Immature natural killer cell (primary cell): ENCODE measurements around the gene ATP6V0B. TPM values are rescaled to one million over a fixed set of nuclear protein-coding genes. Genes with fewer than 3 reads are reported as not detected.
A peak's percentile ranks its signal among the peaks of the same experiment; 100 is the strongest.

ENCODE experiments used
- DNase-seq, 3 donors: peaks; one replicate each; pipeline ENCODE4 v3.0.0; 2022; ENCODE audit warnings: mixed read lengths in 1 of 3
- H3K27ac Mint-ChIP-seq, 6 donors: one replicate each; pipeline ENCODE4 v1.8.0; 2020; ENCODE audit warnings: mixed read lengths in 6 of 6, mild to moderate bottlenecking in 5 of 6, inconsistent platforms in 4 of 6, moderate library complexity in 3 of 6
- H3K27me3 Mint-ChIP-seq, 3 donors: one replicate each; pipeline ENCODE4 v1.8.0; 2020 to 2021; ENCODE audit warnings: low read depth in 3 of 3, mild to moderate bottlenecking in 3 of 3, mixed read lengths in 3 of 3, moderate library complexity in 3 of 3, inconsistent platforms in 1 of 3
- H3K36me3 Mint-ChIP-seq, 3 donors: one replicate each; pipeline ENCODE4 v1.8.0; 2020; ENCODE audit warnings: mixed read lengths in 3 of 3, inconsistent platforms in 2 of 3, mild to moderate bottlenecking in 2 of 3
- H3K4me1 Mint-ChIP-seq, 2 donors: one replicate each; pipeline ENCODE4 v1.8.0; 2020; ENCODE audit warnings: inconsistent platforms in 2 of 2, mild to moderate bottlenecking in 2 of 2, mixed read lengths in 2 of 2, moderate library complexity in 1 of 2
- H3K4me3 Mint-ChIP-seq, 5 donors: one replicate each; pipeline ENCODE4 v1.8.0; 2020; ENCODE audit warnings: mild to moderate bottlenecking in 5 of 5, mixed read lengths in 5 of 5, inconsistent platforms in 3 of 5, moderate library complexity in 3 of 5
- H3K9me3 Mint-ChIP-seq, 6 donors: one replicate each; pipeline ENCODE4 v1.8.0; 2020; ENCODE audit warnings: mild to moderate bottlenecking in 6 of 6, mixed read lengths in 6 of 6, inconsistent platforms in 4 of 6, moderate library complexity in 3 of 6
- polyA plus RNA-seq, 3 donors: library from polyadenylated mRNA; unstranded; fragments of 300-500 nt; fragmentation: Illumina TruSeq; gene quantifications; one replicate each; pipeline ENCODE4 v1.2.3, GENCODE V29; 2021

Gene ATP6V0B
- polyA plus RNA-seq, 3 donors from 2014 or later = 227 to 425 (median 395) TPM

GRCh38 chr1:43936431-43937151 lies 38.2 kb upstream of the ATP6V0B start:
- DNase-seq = no peak
- Mint-ChIP-seq H3K4me1 (peaks cover 0 to 11% of the 10 kb centered on the region in 2 donors), H3K27me3 (peaks cover 8 to 13% (median 9%) of the 10 kb centered on the region in 3 donors), H3K9me3 (peaks cover 0 to 1% (median 0%) of the 10 kb centered on the region in 6 donors), H3K27ac (no peak overlapping the region), H3K4me3 (peak overlapping the region in 2 of 5 donors; percentile 33 to 57), H3K36me3 (peaks cover 5 to 19% (median 8%) of the 10 kb centered on the region in 3 donors)

DNA sequence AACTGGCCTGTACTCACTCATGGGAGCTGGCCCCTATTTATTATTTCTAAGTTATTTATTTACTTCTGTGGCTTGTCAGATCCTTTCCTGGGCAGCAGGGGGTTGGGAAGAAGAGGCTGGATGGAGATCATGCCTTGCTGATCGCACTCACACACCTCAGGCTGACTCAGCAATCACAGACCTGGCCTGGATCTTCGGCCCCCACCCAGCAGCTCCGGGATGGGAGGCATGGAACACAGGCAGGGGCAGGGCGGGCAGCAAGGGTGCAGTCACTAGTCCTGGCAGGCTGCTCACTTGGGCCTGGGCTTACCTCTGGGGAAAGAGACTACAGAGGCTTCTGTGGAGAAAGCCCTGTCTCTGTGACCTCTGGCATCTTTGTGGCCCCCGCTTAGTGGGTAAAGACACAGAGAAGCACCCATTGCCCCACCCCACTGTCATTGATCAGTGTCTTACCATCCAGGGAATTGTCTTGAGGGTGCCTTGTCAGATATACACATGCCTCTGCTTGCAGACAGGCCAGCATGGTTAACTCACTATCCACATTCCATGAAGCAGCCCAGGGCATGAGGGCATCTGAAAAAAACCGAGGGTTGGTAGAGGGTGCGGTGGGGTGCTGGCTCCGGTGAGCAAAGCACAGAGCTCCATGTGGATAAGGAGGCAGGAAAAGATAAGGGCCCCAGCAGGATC lies 37.4 kb upstream of the ATP6V0B start:
- no peak overlapping the region for H3K27ac Mint-ChIP-seq
- H3K9me3 Mint-ChIP-seq = peaks cover 0 to 1% (median 0%) of the 10 kb centered on the region in 6 donors
- H3K4me1 Mint-ChIP-seq = peaks cover 0 to 11% of the 10 kb centered on the region in 2 donors
- peaks cover 5 to 19% (median 8%) of the 10 kb centered on the region in 3 donors for H3K36me3 Mint-ChIP-seq
- H3K4me3 Mint-ChIP-seq = peak overlapping the region in 1 of 5 donors; percentile 33
- peaks cover 8 to 11% (median 9%) of the 10 kb centered on the region in 3 donors for H3K27me3 Mint-ChIP-seq
- no peak for DNase-seq

GRCh38 chr1:43938383-43938782 lies 36.4 kb upstream of the ATP6V0B start:
- H3K27ac Mint-ChIP-seq = no peak overlapping the region

GRCh38 chr1:43938892-43939587 lies 35.7 kb upstream of the ATP6V0B start:
- Mint-ChIP-seq H3K9me3 (no peaks in the 10 kb centered on the region), H3K4me1 (peaks cover 0 to 6% of the 10 kb centered on the region in 2 donors), H3K27ac (no peak overlapping the region), H3K27me3 (peaks cover 6 to 8% (median 7%) of the 10 kb centered on the region in 3 donors), H3K36me3 (peaks cover 5 to 19% (median 8%) of the 10 kb centered on the region in 3 donors), H3K4me3 (no peak overlapping the region)
- no peak for DNase-seq

More at GRCh38 chr1:43938383-43938782, 36.4 kb upstream of the ATP6V0B start:
- DNase-seq = no peak
- no peaks in the 10 kb centered on the region for H3K9me3 Mint-ChIP-seq
- peaks cover 7 to 8% (median 7%) of the 10 kb centered on the region in 3 donors for H3K27me3 Mint-ChIP-seq
- H3K36me3 Mint-ChIP-seq = peaks cover 5 to 19% (median 8%) of the 10 kb centered on the region in 3 donors
- peaks cover 0 to 7% of the 10 kb centered on the region in 2 donors for H3K4me1 Mint-ChIP-seq
- no peak overlapping the region for H3K4me3 Mint-ChIP-seq

DNA sequence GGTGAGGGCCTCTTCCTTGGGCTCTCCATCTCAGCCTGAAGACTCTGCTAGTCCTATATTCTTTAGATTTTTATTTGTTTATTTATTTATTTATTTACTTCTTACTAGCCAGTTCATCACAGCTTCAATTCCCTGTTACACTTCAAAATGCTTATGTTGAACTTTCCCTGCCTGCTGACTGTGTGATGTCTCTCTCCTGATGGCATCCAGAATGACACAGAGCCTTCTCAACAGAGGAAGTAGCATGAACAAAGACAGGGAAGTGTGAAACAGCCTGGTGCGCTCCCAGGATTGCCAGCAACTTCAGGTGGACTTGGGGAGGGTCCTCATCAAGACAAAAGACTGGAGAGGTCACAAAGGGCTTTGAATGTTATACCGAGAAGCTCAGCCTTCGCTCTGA lies 32.3 kb upstream of the ATP6V0B start:
- Mint-ChIP-seq H3K27ac (no peak overlapping the region), H3K27me3 (peaks cover 0 to 2% (median 0%) of the 10 kb centered on the region in 3 donors), H3K4me3 (no peak overlapping the region), H3K4me1 (peaks cover 17 to 19% of the 10 kb centered on the region in 2 donors), H3K9me3 (no peaks in the 10 kb centered on the region), H3K36me3 (peaks cover 5 to 19% (median 8%) of the 10 kb centered on the region in 3 donors)
- DNase-seq = no peak

DNA sequence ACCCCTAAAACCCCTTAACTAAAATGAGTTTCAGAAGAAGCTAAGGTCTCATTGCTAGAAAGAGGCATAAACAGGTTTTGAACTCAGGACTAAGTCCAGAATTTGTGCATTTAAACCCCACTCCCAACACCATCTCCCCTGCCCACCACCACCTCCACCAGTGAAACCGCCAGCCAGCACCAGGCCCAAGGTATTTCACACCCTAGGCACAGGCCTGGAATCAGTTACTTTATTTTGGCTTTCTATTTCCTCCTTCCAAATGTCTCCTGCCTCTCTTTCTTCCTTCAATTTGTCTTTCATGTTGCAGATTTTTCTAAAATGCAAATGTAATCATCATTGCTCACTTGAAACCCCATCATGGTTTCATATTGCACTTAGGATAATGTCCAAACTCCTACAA lies 29.9 kb upstream of the ATP6V0B start:
- no peak for DNase-seq
- H3K4me3 Mint-ChIP-seq = peak overlapping the region in 3 of 5 donors; percentile 33 to 41 (median 34)
- peak overlapping the region in 1 of 6 donors; percentile 39 for H3K27ac Mint-ChIP-seq
- no peaks in the 10 kb centered on the region for H3K9me3 Mint-ChIP-seq
- H3K27me3 Mint-ChIP-seq = peaks cover 0 to 1% (median 0%) of the 10 kb centered on the region in 3 donors
- H3K4me1 Mint-ChIP-seq = peaks cover 33 to 34% of the 10 kb centered on the region in 2 donors
- H3K36me3 Mint-ChIP-seq = peaks cover 0 to 3% (median under 1%) of the 10 kb centered on the region in 3 donors

- Mint-ChIP-seq H3K27ac (peak overlapping the region; percentile 86 to 94 (median 92)), H3K4me3 (peak overlapping the region; percentile 91 to 94 (median 91)), H3K9me3 (no peaks in the 10 kb centered on the region), H3K4me1 (peaks cover 34 to 36% of the 10 kb centered on the region in 2 donors), H3K36me3 (peaks cover 0 to 6% (median 5%) of the 10 kb centered on the region in 3 donors), H3K27me3 (peaks cover 0 to 1% (median 0%) of the 10 kb centered on the region in 3 donors)
- no peak for DNase-seq
Measured at GRCh38 chr1:43945674-43946235, 29.0 kb upstream of the ATP6V0B start.

GRCh38 chr1:43946236-43947060 lies 28.3 kb upstream of the ATP6V0B start, which contains the start of gene IPO13:
IPO13 (plus strand) TSS chr1:43946950; CDS start chr1:43947601, 651 bp downstream.
- Mint-ChIP-seq H3K36me3 (peaks cover 0 to 7% (median 5%) of the 10 kb centered on the region in 3 donors), H3K27me3 (peaks cover 0 to 1% (median 0%) of the 10 kb centered on the region in 3 donors), H3K4me3 (peak within 1 kb of the TSS; percentile 91 to 94 (median 91)), H3K27ac (peak within 1 kb of the TSS; percentile 86 to 94 (median 92)), H3K9me3 (no peaks in the 10 kb centered on the region), H3K4me1 (peaks cover 34 to 36% of the 10 kb centered on the region in 2 donors)
- peak; percentile 95 to 97 (median 96) for DNase-seq

DNA sequence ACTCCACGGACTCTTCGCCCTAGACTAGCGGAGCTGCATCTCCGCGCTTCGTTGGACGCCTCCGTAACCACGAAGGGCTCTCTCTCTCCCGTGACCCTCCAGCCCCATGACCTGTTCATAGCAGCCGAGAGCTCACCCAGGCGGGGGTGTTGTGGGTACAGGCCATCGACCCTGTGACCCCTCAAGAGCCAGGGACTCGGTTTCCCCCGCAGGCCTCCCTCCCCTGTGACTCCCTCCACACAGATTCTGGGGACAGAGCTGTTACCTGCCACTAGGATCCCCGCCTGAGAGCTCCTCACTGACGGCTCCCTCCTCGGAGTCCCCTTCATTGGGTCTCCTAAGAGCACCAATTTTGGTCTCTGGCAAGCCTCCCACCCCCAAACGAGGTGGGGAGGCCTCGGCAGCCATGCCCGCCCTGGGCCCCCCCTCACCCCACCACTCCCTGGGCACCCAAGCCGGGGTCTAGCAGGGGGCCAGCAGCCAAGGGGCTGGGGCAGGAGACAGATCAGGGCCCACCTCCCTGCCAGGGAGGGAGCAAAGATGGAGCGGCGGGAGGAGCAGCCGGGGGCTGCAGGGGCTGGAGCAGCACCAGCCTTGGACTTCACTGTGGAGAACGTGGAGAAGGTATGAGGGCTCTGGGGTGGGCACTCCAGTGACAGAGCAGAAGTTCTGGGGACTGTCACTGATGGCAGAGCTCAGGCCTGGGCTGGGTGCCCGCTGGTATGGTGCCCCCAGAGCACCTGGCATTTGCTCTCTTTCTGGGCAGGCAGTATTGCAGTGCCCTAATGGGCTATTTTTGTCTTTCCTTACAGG lies 27.5 kb upstream of the ATP6V0B start:
- Mint-ChIP-seq H3K36me3 (peaks cover 0 to 7% (median 5%) of the 10 kb centered on the region in 3 donors), H3K27me3 (peaks cover 0 to 1% (median 0%) of the 10 kb centered on the region in 3 donors), H3K4me1 (peaks cover 34 to 36% of the 10 kb centered on the region in 2 donors), H3K9me3 (no peaks in the 10 kb centered on the region), H3K27ac (peak overlapping the region; percentile 86 to 94 (median 92)), H3K4me3 (peak overlapping the region; percentile 91 to 94 (median 91))
- DNase-seq = no peak

GRCh38 chr1:43947874-43948437 lies 26.8 kb upstream of the ATP6V0B start:
- H3K9me3 Mint-ChIP-seq = no peaks in the 10 kb centered on the region
- peaks cover 0 to 7% (median 5%) of the 10 kb centered on the region in 3 donors for H3K36me3 Mint-ChIP-seq
- peaks cover 0 to 1% (median 0%) of the 10 kb centered on the region in 3 donors for H3K27me3 Mint-ChIP-seq
- peaks cover 34 to 36% of the 10 kb centered on the region in 2 donors for H3K4me1 Mint-ChIP-seq
- peak overlapping the region; percentile 29 to 93 (median 88) for H3K27ac Mint-ChIP-seq
- no peak for DNase-seq
- H3K4me3 Mint-ChIP-seq = peak overlapping the region; percentile 91 to 94 (median 91)

- peak overlapping the region in 3 of 5 donors; percentile 7 to 57 (median 33) for H3K4me3 Mint-ChIP-seq
- no peaks in the 10 kb centered on the region for H3K27me3 Mint-ChIP-seq
- DNase-seq = no peak
- peaks cover 0 to 7% (median 5%) of the 10 kb centered on the region in 3 donors for H3K36me3 Mint-ChIP-seq
- H3K27ac Mint-ChIP-seq = no peak overlapping the region
- H3K9me3 Mint-ChIP-seq = no peaks in the 10 kb centered on the region
- H3K4me1 Mint-ChIP-seq = peaks cover 33 to 36% of the 10 kb centered on the region in 2 donors
Measured at GRCh38 chr1:43949678-43950077, 25.1 kb upstream of the ATP6V0B start.
